Measurements from ENCODE around the gene ZNF182.

- TF ChIP-seq CTCF (IDR thresholded peaks at IDR 0.05; ENCODE audit: low read depth, low read length, missing input control) (no peak), REST (IDR thresholded peaks at IDR 0.05) (no peak), ZBTB33 (IDR thresholded peaks at IDR 0.05) (no peak), TAF1 (conservative IDR thresholded peaks at IDR 0.05) (no peak)
Measured at GRCh38 chrX:47933946-47934345, 69.8 kb downstream of the ZNF182 start.
